HepG2 (cell line): ENCODE results near the gene PAPSS1. TPM values are rescaled to one million over a fixed set of nuclear protein-coding genes. Genes with fewer than 3 reads are reported as not detected.

Experiments
- ATAC-seq: fragments of 200-7000 bp; cut with Tn5 transposase; 3 replicates; pipeline ENCODE4 v1.9.1; 2020; ENCODE audit warnings: mild to moderate bottlenecking, moderate library complexity
- BruUV-seq: library from RNA; stranded (reverse); fragments of 400-500 nt; replicated peaks from 2 replicates; lab custom pipeline; 2021; lab: Mats Ljungman, UMichigan
- CTCF ChIA-PET: fragments of 300-600 bp; formaldehyde crosslinking; extraction: SDS; loops from one replicate; lab custom pipeline; 2021; ENCODE audit warnings: low total read pairs, inconsistent platforms, low intra/inter-chr PET ratio; lab: Yijun Ruan, JAX
- POLR2A ChIA-PET: fragments of 350-600 bp; sonication (Branson Sonifier 250); formaldehyde crosslinking; loops from one replicate; lab custom pipeline; 2020; ENCODE audit warnings: antibody characterized with exemption, inconsistent platforms; lab: Yijun Ruan, JAX
- DNase-seq: peaks from one replicate; pipeline ENCODE4 v3.0.0-alpha.2; 2015; ENCODE audit warnings: low spot score
- FAIRE-seq: peaks from 3 replicates; lab custom pipeline; 2011; peaks lifted over from hg19 to GRCh38; lab: Jason Lieb, UNC
- H2AFZ ChIP-seq: one replicate; pipeline ENCODE4 v1.6.1; 2011; ENCODE audit warnings: low read length, inconsistent platforms
- H3K27ac ChIP-seq: fragments of 300-600 bp; 3 replicates; pipeline ENCODE4 v1.8.0; 2011; ENCODE audit warnings: mixed run types, mild to moderate bottlenecking, mixed read lengths, low read length, inconsistent platforms; ENCODE audit not compliant: insufficient read depth; ENCODE audit errors: extremely low read length
- H3K27me3 ChIP-seq, 2 experiments: fragments of 200-600 bp in 1 of 2; 2 replicates in 1 of 2; 3 replicates in 1 of 2; pipeline versions ENCODE4 v1.6.0 to v1.8.0; 2011; ENCODE audit warnings: low read length in 2 of 2, mild to moderate bottlenecking in 2 of 2, moderate library complexity in 2 of 2, inconsistent platforms in 1 of 2; ENCODE audit not compliant: insufficient read depth in 2 of 2, control insufficient read depth in 1 of 2
- H3K36me3 ChIP-seq, 2 experiments: fragments of 200-600 bp in 1 of 2; replicated peaks in 1 of 2; 2 replicates in 1 of 2; 3 replicates in 1 of 2; pipeline versions ENCODE4 v1.5.1 to v1.8.0; 2011; ENCODE audit warnings: low read length in 2 of 2, inconsistent platforms in 1 of 2; ENCODE audit not compliant: insufficient read depth in 2 of 2, control insufficient read depth in 1 of 2
- H3K4me1 ChIP-seq: 2 replicates; pipeline ENCODE4 v1.5.1; 2012; ENCODE audit warnings: low read length, inconsistent platforms; ENCODE audit not compliant: insufficient read depth
- H3K4me2 ChIP-seq: 2 replicates; pipeline ENCODE4 v1.6.0; 2011; ENCODE audit warnings: low read depth, low read length, inconsistent platforms
- H3K4me3 ChIP-seq, 3 experiments: fragments of 200-600 bp in 1 of 3; sonication (generic), shearing (Covaris generic) in 1 of 3; replicated peaks in 1 of 3; 2 replicates each; pipeline ENCODE4 v1.5.1; 2011 to 2016; ENCODE audit warnings: low read length in 3 of 3, inconsistent platforms in 2 of 3, low read depth in 2 of 3, mild to moderate bottlenecking in 2 of 3, control low read depth in 1 of 3, mixed read lengths in 1 of 3; ENCODE audit not compliant: insufficient read depth in 1 of 3
- H3K79me2 ChIP-seq: one replicate; pipeline ENCODE4 v1.6.1; 2011; ENCODE audit warnings: low read length, inconsistent platforms; ENCODE audit not compliant: insufficient read depth
- H3K9ac ChIP-seq: 2 replicates; pipeline ENCODE4 v1.6.0; 2011; ENCODE audit warnings: mild to moderate bottlenecking, low read depth, low read length, inconsistent platforms; ENCODE audit not compliant: insufficient read depth
- H3K9me3 ChIP-seq: 2 replicates; pipeline ENCODE4 v1.5.1; 2012; ENCODE audit warnings: mild to moderate bottlenecking, low read length
- H4K20me1 ChIP-seq: 2 replicates; pipeline ENCODE4 v1.6.0; 2011; ENCODE audit warnings: inconsistent platforms, mild to moderate bottlenecking, low read length, moderate library complexity; ENCODE audit not compliant: insufficient read depth
- AHDC1 ChIP-seq: sonication (generic); formaldehyde crosslinking; IDR thresholded peaks from 2 replicates; pipeline ENCODE4 v1.5.1; 2020; ENCODE audit warnings: mild to moderate bottlenecking, missing genetic modification reagents, borderline replicate concordance
- CC2D1A ChIP-seq: sonication (generic); formaldehyde crosslinking; IDR thresholded peaks from 2 replicates; pipeline ENCODE4 v1.8.1; 2023; ENCODE audit warnings: mild to moderate bottlenecking, missing genetic modification reagents
- HDAC1 ChIP-seq: sonication (generic); formaldehyde crosslinking; IDR thresholded peaks from 2 replicates; pipeline ENCODE4 v1.5.1; 2020; ENCODE audit warnings: mild to moderate bottlenecking, missing genetic modification reagents
- HMG20A ChIP-seq: IDR thresholded peaks from 2 replicates; pipeline ENCODE4 v1.6.1; 2016; ENCODE audit warnings: borderline replicate concordance
- IRX3 ChIP-seq: sonication (generic); formaldehyde crosslinking; IDR thresholded peaks from 2 replicates; pipeline ENCODE4 v1.8.1; 2023; ENCODE audit warnings: mild to moderate bottlenecking, low read depth, missing genetic modification reagents, borderline replicate concordance
- LCORL ChIP-seq, 2 experiments: fragments of 450-650 bp in 1 of 2; sonication (generic) in 1 of 2; formaldehyde crosslinking in 1 of 2; IDR thresholded peaks; 2 replicates each; pipeline versions ENCODE4 v1.5.0 to v1.6.1; 2017 to 2020; ENCODE audit warnings: antibody characterized with exemption in 1 of 2, missing genetic modification reagents in 1 of 2
- ONECUT2 ChIP-seq: sonication (generic); formaldehyde crosslinking; IDR thresholded peaks from 2 replicates; pipeline ENCODE4 v1.4.0; 2020; ENCODE audit warnings: missing genetic modification reagents
- PHF8 ChIP-seq: sonication (generic); formaldehyde crosslinking; IDR thresholded peaks from 2 replicates; pipeline ENCODE4 v1.5.0; 2020; ENCODE audit warnings: missing genetic modification reagents
- POLR2AphosphoS2 ChIP-seq: IDR thresholded peaks from 2 replicates; pipeline ENCODE4 v1.6.1; 2011; ENCODE audit warnings: low read depth, low read length, improper control_type of control experiment
- RXRB ChIP-seq: IDR thresholded peaks from 2 replicates; pipeline ENCODE4 v1.6.1; 2016; ENCODE audit warnings: borderline replicate concordance, missing genetic modification reagents, missing compliant biosample characterization
- SETDB1 ChIP-seq: sonication (generic); formaldehyde crosslinking; IDR thresholded peaks from 2 replicates; pipeline ENCODE4 v1.5.1; 2020; ENCODE audit warnings: missing genetic modification reagents, mild to moderate bottlenecking, borderline replicate concordance
- TP53 ChIP-seq: sonication (generic); formaldehyde crosslinking; conservative IDR thresholded peaks from 2 replicates; pipeline ENCODE4 v1.4.0; 2020; ENCODE audit warnings: missing genetic modification reagents
- XRCC5 ChIP-seq: fragments of 200-400 bp; formaldehyde crosslinking; optimal IDR thresholded peaks from 2 replicates; pipeline ENCODE3; 2017; ENCODE audit warnings: mild to moderate bottlenecking, low read length
- ZNF292 ChIP-seq: sonication (generic); formaldehyde crosslinking; IDR thresholded peaks from 2 replicates; pipeline ENCODE4 v1.8.1; 2022; ENCODE audit warnings: mild to moderate bottlenecking, low read depth, missing genetic modification reagents, borderline replicate concordance
- ZNF605 ChIP-seq: sonication (generic); formaldehyde crosslinking; IDR thresholded peaks from 2 replicates; pipeline ENCODE4 v1.8.0; 2022; ENCODE audit warnings: mild to moderate bottlenecking, missing genetic modification reagents
- ZNF670 ChIP-seq: sonication (generic); formaldehyde crosslinking; IDR thresholded peaks from 2 replicates; pipeline ENCODE4 v1.8.0; 2022; ENCODE audit warnings: mild to moderate bottlenecking, missing genetic modification reagents, borderline replicate concordance
- ZNF720 ChIP-seq: sonication (generic); formaldehyde crosslinking; IDR thresholded peaks from 2 replicates; pipeline ENCODE4 v1.4.0; 2020; ENCODE audit warnings: missing genetic modification reagents
- ZSCAN25 ChIP-seq: sonication (generic); formaldehyde crosslinking; IDR thresholded peaks from 2 replicates; pipeline ENCODE4 v1.8.0; 2022; ENCODE audit warnings: mild to moderate bottlenecking, missing genetic modification reagents
- WGBS: methylation state at CpG from one replicate; pipeline ENCODE4 v1.1.6; 2017; ENCODE audit warnings: low lambda C conversion rate; 5-methylcytosine and 5-hydroxymethylcytosine counted together
- in situ Hi-C: cut with HindIII; loops from 2 replicates; pipeline ENCODE4 v1.10.0; 2017; ENCODE audit warnings: low pct_unique_long_range_greater_than_20kb; ENCODE audit not compliant: extremely low pct_ligation_motif_present
- intact Hi-C: fragments of 100-400 bp; cut with micrococcal nuclease; formaldehyde crosslinking; loops from one replicate; pipeline ENCODE4 v1.10.0; 2022; ENCODE audit not compliant: unreplicated experiment
- polyA plus RNA-seq, 8 experiments: library from polyadenylated mRNA; depleted of rRNA in 3 of 8; stranded (reverse) in 7 of 8; unstranded in 1 of 8; fragments of >200 nt; fragmentation: Illumina TruSeq in 4 of 8; extraction: Trizol in 4 of 8; gene quantifications; 2 replicates each; pipeline versions ENCODE4 v1.2.1 to v1.2.3, GENCODE V29; 2011 to 2016; ENCODE audit warnings: low read depth in 4 of 8, missing spikeins in 1 of 8, mixed read lengths in 1 of 8; ENCODE audit not compliant: insufficient read depth in 1 of 8
- total RNA-seq, 5 experiments: library from RNA; depleted of rRNA; stranded (reverse); fragments of >200 nt; fragmentation: Illumina TruSeq; extraction: Trizol; gene quantifications; 2 replicates each; pipeline ENCODE4 v1.2.3, GENCODE V29; 2016; ENCODE audit warnings: low read depth in 1 of 5
- TF ChIP-seq, protein P1 (sequence below): sonication (generic); formaldehyde crosslinking; IDR thresholded peaks from 2 replicates; pipeline ENCODE4 v1.4.0; 2020; ENCODE audit warnings: mild to moderate bottlenecking, missing genetic modification reagents

The PAPSS1 gene
- total and polyA plus RNA-seq, 2 of the 13 experiments (the other 11 are each of a cell fraction or from before 2014, with no cell fraction given), result 105 to 126 TPM

- DNase-seq (no peak), ATAC-seq (no peak), FAIRE-seq (no peak)
- Histone ChIP-seq H3K36me3 (no peaks in the 10 kb centered on the region), H3K27ac (peak overlapping the region; percentile 66), H3K4me3 (peak overlapping the region in 1 of 3 experiments; percentile 31; a peak in 1 of 6 replicates), H2AFZ (no peak overlapping the region), H3K4me1 (peaks cover 41% of the 10 kb centered on the region), H3K9me3 (no peaks in the 10 kb centered on the region), H3K9ac (no peak overlapping the region), H3K4me2 (peak overlapping the region; percentile 65), H3K27me3 (no peaks in the 10 kb centered on the region; a peak in 1 of 5 replicates), H4K20me1 (no peaks in the 10 kb centered on the region), H3K79me2 (no peaks in the 10 kb centered on the region)
- in situ Hi-C loops, result loop anchor here (5.0 kb wide), 1 partner anchor 160 kb away; no protein-coding TSS in a partner anchor
- CTCF ChIA-PET, result interaction anchor here (2.2 kb wide), 1 partner anchor 159 kb away, joined by 15 read pairs; no protein-coding TSS in a partner anchor
- BruUV-seq, result no TSS peak
- POLR2A ChIA-PET, result interaction anchor here (0.9 to 4.2 kb wide), 2 partner anchors 17 to 158 kb away, joined by 3 to 23 read pairs; partner anchors contain the start of gene PAPSS1
- intact Hi-C loops, result loop anchor here (1.0 to 5.0 kb wide), 4 partner anchors 19 to 158 kb away; no protein-coding TSS in a partner anchor
- 69% methylated on average over 4 of the region's 4 CpGs for WGBS
- TF ChIP-seq CC2D1A (CRISPR knock-in tag) (0 out of 2 replicates have a peak, but pooled peaks have one; percentile 67), SETDB1 (CRISPR knock-in tag) (0 out of 2 replicates have a peak, but pooled peaks have one; percentile 24), HMG20A (no peak), IRX3 (CRISPR knock-in tag) (no peak), HDAC1 (peak; percentile 26; the same call in 1 of the 2 replicates), ZNF605 (peak; percentile 14; the same call in 1 of the 2 replicates), ONECUT2 (CRISPR knock-in tag) (no peak), ZNF670 (CRISPR knock-in tag) (peak; percentile 63; the same call in 1 of the 2 replicates), LCORL (IDR thresholded peaks at IDR 0.05) (no peak), LCORL (CRISPR knock-in tag; IDR thresholded peaks at IDR 0.05) (0 out of 2 replicates have a peak, but pooled peaks have one; percentile 6), TP53 (CRISPR knock-in tag) (no peak), AHDC1 (CRISPR knock-in tag) (peak; percentile 24; the same call in 1 of the 2 replicates), ZNF292 (CRISPR knock-in tag) (0 out of 2 replicates have a peak, but pooled peaks have one; percentile 29), ZNF720 (CRISPR knock-in tag) (no peak), RXRB (CRISPR knock-in tag) (no peak), XRCC5 (peak; percentile 2), POLR2AphosphoS2 (no peak), ZSCAN25 (CRISPR knock-in tag) (0 out of 2 replicates have a peak, but pooled peaks have one; percentile 13), PHF8 (CRISPR knock-in tag) (0 out of 2 replicates have a peak, but pooled peaks have one; percentile 1)
- TF ChIP-seq, protein P1, sequence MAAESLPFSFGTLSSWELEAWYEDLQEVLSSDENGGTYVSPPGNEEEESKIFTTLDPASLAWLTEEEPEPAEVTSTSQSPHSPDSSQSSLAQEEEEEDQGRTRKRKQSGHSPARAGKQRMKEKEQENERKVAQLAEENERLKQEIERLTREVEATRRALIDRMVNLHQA (CRISPR knock-in tag), result no peak
Observed at GRCh38 chr4:107737450-107737849, 17.4 kb upstream of the PAPSS1 start.
